Measurements from ENCODE around the gene PDCD11.

GRCh38 chr10:103472005-103472404 is 75.6 kb downstream of the PDCD11 start:
- TF ChIP-seq CTCF (IDR thresholded peaks at IDR 0.05): no peak
- no peak for TF ChIP-seq POLR2AphosphoS5 (IDR thresholded peaks at IDR 0.05)

All from prostate gland (tissue), 2 donors.